Measurements from ENCODE around the gene ULK4. TPM values are rescaled to one million over a fixed set of nuclear protein-coding genes. Genes with fewer than 3 reads are reported as not detected.
"Not testable (repeated sequence)": the region's sequence is repeated elsewhere in the genome, so short reads cannot be mapped to it uniquely, and the experiment has no call there.

Gene ULK4
- total and polyA plus RNA-seq, 2 of the 8 experiments (the other 6 are each of a cell fraction or from before 2014, with no cell fraction given), result 3.0 to 10.8 TPM

DNA sequence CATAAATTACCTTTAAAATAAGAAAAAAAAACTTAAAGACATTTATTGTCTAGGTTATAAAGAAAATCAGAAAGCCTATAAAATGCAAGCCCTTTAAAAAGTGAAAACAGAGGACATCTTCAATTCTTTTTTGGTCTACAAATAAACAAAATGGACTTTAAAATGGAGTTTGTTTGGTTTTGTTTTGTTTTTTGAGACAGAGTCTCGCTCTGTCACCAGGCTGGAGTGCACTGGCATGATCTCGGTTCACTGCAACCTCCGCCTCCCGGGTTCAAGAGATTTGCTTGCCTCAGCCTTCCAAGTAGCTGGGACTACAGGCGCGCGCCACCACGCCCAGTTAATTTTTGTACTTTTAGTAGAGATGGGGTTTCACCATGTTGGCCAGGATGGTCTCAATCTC, 252.7 kb downstream of the ULK4 start:
- H3K56ac ChIP-seq (replicated peaks; ENCODE audit: insufficient read length, low read depth, low read length); H4K20me1 ChIP-seq (replicated peaks in 1 of 2; ENCODE audit: control insufficient read depth in 1 of 2, insufficient read depth in 2 of 2, low read length in 2 of 2); H3K27ac ChIP-seq (ENCODE audit: low read depth, low read length); H3K14ac ChIP-seq (ENCODE audit: insufficient read length); H2BK120ac ChIP-seq (replicated peaks; ENCODE audit: low read depth, low read length); H4K5ac ChIP-seq (ENCODE audit: insufficient read length, low read depth, low read length); H3K27me3 ChIP-seq (replicated peaks in 1 of 4; ENCODE audit: control insufficient read depth in 3 of 4, extremely low read depth in 1 of 4, insufficient read depth in 3 of 4, low read length in 3 of 4); H3K23ac ChIP-seq (ENCODE audit: insufficient read length); H3K9ac ChIP-seq (replicated peaks in 1 of 4; ENCODE audit: extremely low read depth in 1 of 4, low read depth in 3 of 4, low read length in 3 of 4); H2BK20ac ChIP-seq (ENCODE audit: low read length); CTCF ChIA-PET (ENCODE audit: partially characterized antibody); H4K8ac ChIP-seq (ENCODE audit: extremely low read depth, insufficient read depth, low read length); H2AK5ac ChIP-seq (ENCODE audit: low read depth, low read length); H3K4me1 ChIP-seq (replicated peaks in 1 of 4; ENCODE audit: control insufficient read depth in 3 of 4, insufficient read depth in 4 of 4, low read length in 3 of 4); H3K4me2 ChIP-seq (ENCODE audit: insufficient read depth in 1 of 2, low read depth in 2 of 2, low read length in 2 of 2); H2BK12ac ChIP-seq (ENCODE audit: low read depth, low read length); H2BK5ac ChIP-seq (ENCODE audit: low read depth, low read length); H3K79me2 ChIP-seq (ENCODE audit: control insufficient read depth in 1 of 2, insufficient read depth in 2 of 2, low read length in 2 of 2); FAIRE-seq; H3K4me3 ChIP-seq (ENCODE audit: extremely low read depth in 1 of 4, insufficient read depth in 2 of 4, low read depth in 3 of 4, low read length in 4 of 4); H4K91ac ChIP-seq (replicated peaks; ENCODE audit: insufficient read length, low read length); H2BK15ac ChIP-seq (ENCODE audit: low read length); H3K9me3 ChIP-seq (ENCODE audit: insufficient read depth in 2 of 2, low read depth in 1 of 2, low read length in 1 of 2); H3K23me2 ChIP-seq (ENCODE audit: low read depth, low read length); H3K79me1 ChIP-seq (ENCODE audit: low read depth, low read length); H2AFZ ChIP-seq (ENCODE audit: low read length); H3K36me3 ChIP-seq (ENCODE audit: control insufficient read depth in 2 of 4, insufficient read depth in 4 of 4, low read length in 3 of 4); POLR2A ChIA-PET (ENCODE audit: partially characterized antibody); H3K4ac ChIP-seq (replicated peaks; ENCODE audit: insufficient read length, low read depth, low read length); H3K18ac ChIP-seq (ENCODE audit: extremely low read depth, low read length); DNase-seq (ENCODE audit: low read depth in 1 of 2, low spot score in 2 of 2): not testable (repeated sequence)
- WGBS, 2 experiments (ENCODE audit: extremely low coverage in 1 of 2, insufficient coverage in 1 of 2, insufficient read length in 1 of 2, insufficient replicate concordance in 2 of 2, low coverage in 1 of 2, low lambda C conversion rate in 2 of 2, missing lambda C conversion rate in 1 of 2), result 100% methylated on average over 8 of the region's 8 CpGs; no CpG with 5 or more reads in 1 of the 2 experiments

Measured in H1 (cell line).